Measurements from ENCODE around the gene NOS3. TPM values are rescaled to one million over a fixed set of nuclear protein-coding genes. Genes with fewer than 3 reads are reported as not detected.
"Not testable (repeated sequence)": the region's sequence is repeated elsewhere in the genome, so short reads cannot be mapped to it uniquely, and the experiment has no call there.

Gene NOS3
- total RNA-seq, 1 experiment from 2014 or later = 41.6 TPM

DNA sequence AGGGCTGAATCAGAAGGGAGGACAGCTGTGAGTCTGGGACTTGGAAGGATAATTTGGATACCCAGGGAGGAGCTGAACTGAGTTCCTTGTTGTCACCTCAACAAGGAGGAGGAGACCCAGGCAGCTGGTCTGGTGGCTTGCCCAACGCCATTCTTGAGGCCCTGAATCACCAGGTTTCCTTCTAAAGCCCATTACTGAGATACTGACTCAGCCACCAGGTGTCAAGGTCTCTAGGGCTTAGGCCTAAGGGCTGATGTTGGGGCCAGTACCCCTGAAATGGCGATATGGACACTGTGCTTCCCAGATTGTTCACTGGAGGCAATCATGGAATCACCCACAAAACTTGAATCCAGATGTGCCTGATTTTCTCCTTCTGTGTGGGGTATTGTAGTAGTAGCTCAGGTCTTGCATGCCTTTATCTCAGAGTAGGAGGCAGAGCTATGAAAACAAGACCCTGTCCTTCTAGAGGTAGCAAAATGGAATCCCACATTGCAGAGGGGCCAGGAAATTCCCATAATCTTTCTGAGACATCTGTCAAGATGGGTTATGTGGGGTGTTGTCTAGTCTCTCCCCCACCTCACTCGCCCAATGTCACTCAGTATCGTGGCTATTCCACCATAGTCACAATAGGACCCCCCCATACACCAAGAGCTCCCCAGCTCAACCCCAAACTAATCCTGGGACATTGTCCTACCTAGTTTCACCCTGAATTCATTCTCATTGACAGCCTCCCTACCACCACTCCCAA is 35.3 kb downstream of the NOS3 start:
- in situ Hi-C loops (cut with HindIII; ENCODE audit: low sequenced_read_pairs) = no loop called here
- no peak for DNase-seq (ENCODE audit: low spot score)

DNA sequence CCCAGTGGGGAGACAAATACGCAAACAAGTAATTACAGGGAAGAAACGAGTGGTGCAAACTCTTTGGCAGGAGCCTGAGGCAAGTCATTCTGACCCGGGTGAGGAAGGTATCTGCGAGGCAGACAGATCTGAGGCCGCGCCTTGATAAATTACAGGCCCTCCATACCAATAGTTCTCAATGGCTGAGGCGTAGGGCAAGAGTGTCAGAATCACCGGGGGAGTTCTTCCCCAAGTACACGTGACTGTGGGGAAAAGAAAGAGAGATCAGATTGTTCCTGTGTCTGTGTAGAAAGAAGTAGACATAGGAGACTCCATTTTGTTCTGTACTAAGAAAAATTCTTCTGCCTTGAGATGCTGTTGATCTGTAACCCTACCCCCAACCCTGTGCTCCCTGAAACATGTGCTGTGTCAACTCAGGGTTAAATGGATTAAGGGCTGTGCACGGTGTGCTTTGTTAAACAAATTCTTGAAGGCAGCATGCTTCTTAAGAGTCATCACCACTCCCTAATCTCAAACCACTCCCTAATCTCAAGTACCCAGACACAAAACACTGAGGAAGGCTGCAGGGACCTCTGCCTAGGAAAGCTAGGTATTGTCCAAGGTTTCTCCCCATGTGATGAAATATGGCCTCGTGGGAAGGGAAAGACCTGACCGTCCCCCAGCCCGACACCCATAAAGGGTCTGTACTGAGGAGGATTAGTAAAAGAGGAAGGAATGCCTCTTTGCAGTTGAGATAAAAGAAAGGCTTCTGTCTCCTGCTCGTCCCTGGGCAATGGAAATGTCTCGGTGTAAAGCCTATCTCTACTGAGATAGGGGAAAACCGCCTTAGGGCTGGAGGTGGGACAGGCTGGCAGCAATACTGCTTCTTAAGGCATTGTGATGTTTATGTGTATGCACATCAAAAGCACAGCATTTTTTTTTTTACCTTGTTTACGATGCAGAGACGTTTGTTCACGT is 36.2 kb downstream of the NOS3 start:
- in situ Hi-C loops (cut with HindIII; ENCODE audit: low sequenced_read_pairs); DNase-seq (ENCODE audit: low spot score): not testable (repeated sequence)

DNA sequence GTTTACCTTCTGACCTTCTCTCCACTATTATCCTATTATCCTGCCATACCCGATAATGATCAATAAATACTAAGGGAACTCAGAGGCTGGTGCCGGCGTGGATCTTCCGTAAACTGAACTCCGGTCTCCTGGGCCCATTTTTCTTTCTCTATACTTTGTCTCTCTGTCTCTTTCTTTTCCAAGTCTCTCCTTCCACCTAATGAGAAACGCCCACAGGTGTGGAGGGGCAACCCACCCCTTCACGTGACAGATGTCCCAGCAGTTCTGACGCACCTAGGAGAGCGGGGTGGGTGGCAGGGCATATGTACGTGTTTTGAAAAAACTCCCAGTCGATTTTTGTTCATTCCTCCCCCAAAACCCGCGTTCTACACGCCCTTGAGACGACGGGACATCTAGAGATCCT is 36.9 kb downstream of the NOS3 start:
- in situ Hi-C loops (cut with HindIII; ENCODE audit: low sequenced_read_pairs); DNase-seq (ENCODE audit: low spot score): not testable (repeated sequence)

DNA sequence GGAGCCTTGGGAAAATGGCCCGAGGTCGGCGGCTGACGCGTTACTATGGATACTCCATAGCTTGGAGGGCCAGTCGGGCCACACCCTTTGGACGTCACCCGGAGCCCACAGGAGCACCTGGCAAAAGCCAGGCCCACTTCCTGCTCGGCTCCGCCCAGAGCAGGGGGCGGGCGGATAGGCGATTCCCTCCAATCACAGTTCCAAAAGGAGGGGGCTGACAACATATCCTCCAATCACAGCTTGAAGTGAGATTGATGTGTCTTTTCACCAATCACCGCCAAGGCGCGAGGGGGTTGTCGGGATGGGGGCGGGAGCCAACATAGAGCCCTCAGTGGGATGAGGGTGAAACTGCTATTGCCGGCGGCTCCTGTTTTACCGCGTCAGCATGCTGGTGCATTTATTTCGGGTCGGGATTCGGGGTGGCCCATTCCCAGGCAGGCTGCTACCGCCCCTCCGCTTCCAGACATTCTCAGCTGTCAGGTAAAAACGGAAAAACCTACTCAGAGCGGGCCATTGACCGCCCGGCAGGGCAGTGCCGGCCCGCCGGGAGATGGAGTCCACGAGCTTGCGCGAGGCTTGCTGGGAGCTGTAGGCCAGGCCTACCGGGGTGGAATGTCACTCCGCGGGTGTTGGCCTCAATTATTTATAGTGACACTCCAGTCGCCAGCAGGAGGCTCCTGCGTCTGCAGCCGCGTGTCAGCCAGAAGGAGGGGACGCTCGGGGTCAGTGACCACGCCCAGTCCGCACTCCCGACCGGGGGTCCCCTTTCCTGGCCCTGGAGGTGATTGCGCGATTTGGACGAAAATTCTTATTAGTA is 37.5 kb downstream of the NOS3 start, which contains the start of gene ABCB8:
ABCB8 (plus strand) TSS at position 320 of the 817 bp plus-strand sequence; CDS start at position 386, 66 bp downstream.
- DNase-seq (ENCODE audit: low spot score) = peak; percentile 99
- in situ Hi-C loops (cut with HindIII; ENCODE audit: low sequenced_read_pairs) = no loop called here

DNA sequence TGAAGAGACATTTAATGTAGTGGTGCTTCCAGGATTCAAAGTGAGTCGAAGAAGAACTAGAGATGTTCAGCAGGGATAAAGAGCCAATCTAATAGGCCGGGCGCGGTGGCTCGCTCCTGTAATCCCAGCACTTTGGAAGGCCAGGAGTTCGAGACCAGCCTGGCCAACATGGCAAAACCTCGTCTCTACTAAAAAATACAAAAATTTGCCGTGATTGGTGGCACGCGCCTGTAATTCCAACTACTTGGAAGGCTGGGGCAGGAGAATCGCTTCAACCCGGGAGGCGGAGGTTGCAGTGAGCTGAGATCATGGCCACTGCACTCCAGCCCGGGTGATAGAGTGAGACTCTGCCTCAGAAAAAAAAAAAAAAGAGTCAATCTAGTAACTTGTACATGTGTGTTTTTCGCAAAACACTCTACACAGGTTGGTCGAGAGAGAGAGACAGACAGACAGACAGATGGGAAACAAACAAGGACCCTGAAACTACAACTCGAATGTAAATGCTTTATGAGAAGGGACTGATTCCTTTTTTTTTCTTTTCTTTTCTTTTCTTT is 38.2 kb downstream of the NOS3 start:
- in situ Hi-C loops (cut with HindIII; ENCODE audit: low sequenced_read_pairs) = no loop called here
- no peak for DNase-seq (ENCODE audit: low spot score)

DNA sequence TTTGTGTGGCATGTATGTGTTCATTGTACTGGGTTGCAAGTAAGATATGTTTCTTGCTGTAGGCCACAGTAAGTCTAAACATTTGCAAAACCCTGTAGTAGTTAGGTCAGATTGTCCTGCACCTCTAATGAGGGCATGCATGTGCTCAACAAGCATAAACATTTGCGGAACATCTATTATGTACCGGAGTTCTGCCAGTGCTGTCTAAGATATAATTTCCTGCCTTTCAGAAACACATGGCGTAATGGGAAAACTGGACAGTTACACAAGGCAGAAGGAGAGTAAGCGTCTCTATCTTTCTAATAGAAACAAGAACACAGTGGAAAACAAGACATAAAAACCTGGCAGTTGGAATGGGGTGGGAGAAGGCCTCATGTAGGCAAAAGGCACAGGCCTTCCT is 40.2 kb downstream of the NOS3 start:
- in situ Hi-C loops (cut with HindIII; ENCODE audit: low sequenced_read_pairs) = loop anchor here (5.0 kb wide), 1 partner anchor 136 kb away; the partner anchor contains the start of gene GBX1
- no peak for DNase-seq (ENCODE audit: low spot score)

DNA sequence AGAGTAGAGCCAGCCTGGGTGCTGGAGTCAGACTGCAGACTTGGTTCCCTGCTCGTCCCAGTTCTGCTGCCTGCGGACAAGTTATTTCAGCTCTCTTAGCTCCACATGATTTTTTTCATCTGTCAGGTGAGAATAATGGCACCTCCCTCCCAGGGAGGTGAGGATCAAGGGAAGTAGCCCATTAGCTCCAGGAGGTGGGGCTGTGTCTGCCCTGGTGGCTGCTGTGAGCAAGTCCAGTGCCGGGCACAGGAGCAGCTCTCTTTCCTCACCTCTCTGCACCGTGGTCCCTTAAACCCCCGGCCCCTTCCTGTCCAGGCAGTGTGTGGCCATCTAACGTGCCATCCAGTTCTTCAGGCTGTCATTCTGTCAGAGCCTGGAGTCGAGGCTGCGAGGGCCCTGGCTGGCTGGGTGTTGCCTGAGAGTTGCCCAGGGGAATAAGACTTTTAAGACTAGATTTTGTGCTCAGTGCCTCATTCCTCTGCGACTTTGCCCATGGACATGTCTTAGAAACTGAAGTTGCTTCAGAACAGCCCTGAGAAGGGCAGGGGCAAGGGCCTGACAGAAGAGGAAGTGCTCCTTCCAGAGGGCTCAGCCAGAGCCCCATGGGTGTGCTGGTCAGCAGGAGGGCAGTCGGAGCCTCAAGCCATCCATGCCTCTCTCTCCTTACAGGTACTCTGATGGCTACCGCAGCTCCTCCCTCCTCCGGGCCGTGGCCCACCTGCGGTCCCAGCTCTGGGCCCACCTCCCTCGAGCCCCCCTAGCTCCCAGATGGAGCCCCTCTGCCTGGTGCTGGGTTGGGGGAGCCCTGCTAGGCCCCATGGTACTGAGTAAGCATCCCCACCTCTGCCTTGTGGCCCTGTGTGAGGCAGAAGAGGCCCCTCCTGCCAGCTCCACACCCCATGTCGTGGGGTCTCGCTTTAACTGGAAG is 42.4 kb downstream of the NOS3 start:
- in situ Hi-C loops (cut with HindIII; ENCODE audit: low sequenced_read_pairs) = loop anchor here (5.0 kb wide), 1 partner anchor 134 kb away; the partner anchor contains the start of gene GBX1

DNA sequence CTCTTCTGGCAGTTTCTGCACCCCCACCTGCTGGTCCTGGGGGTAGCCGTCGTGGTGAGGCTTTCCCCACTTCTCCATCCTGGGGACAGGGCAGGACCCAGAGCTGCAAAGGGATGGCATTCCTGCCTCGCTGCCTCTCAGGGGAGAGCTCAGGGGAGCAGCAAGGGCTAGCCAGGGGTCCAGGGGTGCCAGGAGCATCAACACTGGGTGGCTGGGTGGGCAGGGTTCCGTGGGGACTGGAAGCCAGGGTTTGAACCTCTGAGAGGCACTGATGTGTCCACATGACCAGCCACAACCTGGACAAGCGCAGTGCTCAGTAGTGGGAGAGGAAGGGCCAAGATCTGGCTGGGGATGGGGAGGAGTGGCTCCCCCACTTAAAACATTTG is 43.0 kb downstream of the NOS3 start:
- no peak for DNase-seq (ENCODE audit: low spot score)
- in situ Hi-C loops (cut with HindIII; ENCODE audit: low sequenced_read_pairs) = loop anchor here (5.0 kb wide), 1 partner anchor 133 kb away; the partner anchor contains the start of gene GBX1

More for the DNA sequence above, 42.4 kb downstream of the NOS3 start:
- no peak for DNase-seq (ENCODE audit: low spot score)

DNA sequence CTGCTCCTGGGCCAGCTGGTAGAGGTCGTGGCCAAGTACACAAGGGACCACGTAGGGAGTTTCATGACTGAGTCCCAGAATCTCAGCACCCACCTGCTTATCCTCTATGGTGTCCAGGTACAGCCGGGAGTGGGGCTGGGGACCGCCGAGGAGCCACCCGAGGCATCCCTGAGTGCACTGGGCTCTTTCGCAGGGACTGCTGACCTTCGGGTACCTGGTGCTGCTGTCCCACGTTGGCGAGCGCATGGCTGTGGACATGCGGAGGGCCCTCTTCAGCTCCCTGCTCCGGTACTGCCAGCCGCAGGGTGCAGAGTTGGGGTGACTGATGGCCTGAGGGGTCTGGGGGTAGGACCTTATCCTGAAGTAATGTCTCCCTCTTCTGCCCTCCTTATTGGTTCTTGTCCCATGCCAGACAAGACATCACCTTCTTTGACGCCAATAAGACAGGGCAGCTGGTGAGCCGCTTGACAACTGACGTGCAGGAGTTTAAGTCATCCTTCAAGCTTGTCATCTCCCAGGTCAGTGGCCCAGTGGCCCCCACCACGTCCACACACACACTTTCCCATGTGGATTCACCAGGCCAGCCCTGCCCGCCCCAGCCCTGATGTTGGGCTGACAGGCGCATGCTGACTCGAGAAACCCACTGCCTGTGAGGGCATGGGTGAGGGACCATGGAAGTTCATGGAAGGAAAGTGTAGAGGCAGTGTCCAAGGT is 43.7 kb downstream of the NOS3 start:
- no peak for DNase-seq (ENCODE audit: low spot score)
- in situ Hi-C loops (cut with HindIII; ENCODE audit: low sequenced_read_pairs) = loop anchor here (5.0 kb wide), 1 partner anchor 133 kb away; the partner anchor contains the start of gene GBX1

DNA sequence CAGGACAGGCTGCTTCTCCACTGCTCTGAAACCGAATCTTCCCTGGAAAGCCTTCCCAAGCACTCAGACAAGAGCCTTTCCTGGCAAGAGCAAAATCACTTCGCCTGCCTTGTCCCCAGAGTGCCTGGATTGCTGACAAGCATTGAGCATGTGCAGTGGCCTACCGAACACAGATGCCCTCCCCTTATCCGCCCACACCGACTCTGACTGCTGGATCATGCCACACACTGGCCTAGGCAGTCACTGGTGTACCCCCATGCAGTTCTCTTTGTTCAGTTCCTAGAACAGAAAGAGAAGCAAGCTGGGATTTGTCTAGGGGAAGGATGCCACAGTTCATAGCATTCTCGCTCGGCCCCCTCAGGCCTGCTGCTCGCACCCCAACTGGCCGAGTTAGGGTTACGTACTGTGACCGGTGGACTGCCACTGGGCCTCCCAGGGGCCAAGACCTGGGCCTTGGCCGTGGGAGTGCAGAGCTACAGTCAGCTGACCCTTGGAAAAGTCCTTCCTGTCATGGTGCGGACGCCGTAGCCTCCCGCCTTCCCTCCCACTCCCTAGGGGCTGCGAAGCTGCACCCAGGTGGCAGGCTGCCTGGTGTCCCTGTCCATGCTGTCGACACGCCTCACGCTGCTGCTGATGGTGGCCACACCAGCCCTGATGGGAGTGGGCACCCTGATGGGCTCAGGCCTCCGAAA is 44.4 kb downstream of the NOS3 start:
- DNase-seq (ENCODE audit: low spot score) = no peak
- in situ Hi-C loops (cut with HindIII; ENCODE audit: low sequenced_read_pairs) = no loop called here

DNA sequence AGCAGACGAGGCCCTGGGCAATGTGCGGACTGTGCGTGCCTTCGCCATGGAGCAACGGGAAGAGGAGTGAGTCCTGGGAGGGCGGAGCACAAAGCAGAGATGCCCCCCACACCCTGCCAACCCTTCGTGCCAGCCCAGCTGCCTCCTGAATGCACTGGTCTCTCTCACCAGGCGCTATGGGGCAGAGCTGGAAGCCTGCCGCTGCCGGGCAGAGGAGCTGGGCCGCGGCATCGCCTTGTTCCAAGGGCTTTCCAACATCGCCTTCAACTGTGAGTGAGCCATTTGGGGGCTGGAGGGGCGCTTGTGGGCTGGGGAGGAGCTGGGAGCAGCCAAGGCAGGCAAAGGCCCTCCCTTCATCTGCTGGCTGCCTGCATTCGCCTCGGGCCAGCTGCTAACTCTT is 45.1 kb downstream of the NOS3 start:
- no peak for DNase-seq (ENCODE audit: low spot score)
- in situ Hi-C loops (cut with HindIII; ENCODE audit: low sequenced_read_pairs) = no loop called here

DNA sequence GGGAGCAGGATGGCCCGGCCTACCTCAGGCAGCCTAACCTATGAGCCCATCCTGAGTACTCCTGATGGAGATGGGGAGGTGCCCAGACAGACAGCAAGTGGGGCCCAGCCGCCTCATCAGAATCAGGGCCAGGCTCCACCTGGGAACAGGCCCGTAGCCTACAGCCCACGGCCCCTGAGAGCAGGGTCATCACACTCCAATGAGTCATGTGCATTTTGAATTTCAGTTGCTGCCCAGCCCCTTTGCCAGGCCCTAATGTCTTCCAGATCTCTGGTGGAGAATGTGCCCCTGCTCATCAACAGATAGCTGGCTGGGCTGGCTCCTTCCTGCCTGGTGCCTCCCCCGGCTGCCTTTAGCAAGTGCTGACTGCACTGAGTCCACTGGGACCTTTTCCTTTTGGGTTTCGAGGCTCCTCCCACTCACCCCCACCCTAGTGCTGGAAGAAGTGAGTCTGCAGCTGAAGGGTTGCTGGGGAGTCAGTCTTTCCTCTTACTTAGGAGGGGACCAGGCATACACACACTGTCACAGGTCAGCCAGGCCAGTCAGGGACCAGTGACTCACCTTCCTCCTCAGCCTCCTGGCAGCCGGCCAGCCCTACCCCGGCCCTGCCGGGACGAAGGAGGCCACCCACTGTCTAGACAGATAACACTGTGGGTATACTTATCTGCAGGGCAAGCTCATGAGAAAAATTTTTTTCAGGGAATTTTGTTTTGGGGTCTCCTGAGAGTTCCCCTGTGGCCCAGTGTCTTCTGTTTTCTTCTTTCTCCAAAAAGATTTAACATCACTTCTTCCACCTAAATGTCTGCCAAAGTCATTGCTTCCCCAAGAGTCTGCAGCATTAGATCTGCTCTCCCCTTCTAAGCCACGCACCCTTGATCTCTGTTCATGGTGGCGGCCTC is 48.4 kb downstream of the NOS3 start:
- in situ Hi-C loops (cut with HindIII; ENCODE audit: low sequenced_read_pairs) = no loop called here
- DNase-seq (ENCODE audit: low spot score) = no peak

DNA sequence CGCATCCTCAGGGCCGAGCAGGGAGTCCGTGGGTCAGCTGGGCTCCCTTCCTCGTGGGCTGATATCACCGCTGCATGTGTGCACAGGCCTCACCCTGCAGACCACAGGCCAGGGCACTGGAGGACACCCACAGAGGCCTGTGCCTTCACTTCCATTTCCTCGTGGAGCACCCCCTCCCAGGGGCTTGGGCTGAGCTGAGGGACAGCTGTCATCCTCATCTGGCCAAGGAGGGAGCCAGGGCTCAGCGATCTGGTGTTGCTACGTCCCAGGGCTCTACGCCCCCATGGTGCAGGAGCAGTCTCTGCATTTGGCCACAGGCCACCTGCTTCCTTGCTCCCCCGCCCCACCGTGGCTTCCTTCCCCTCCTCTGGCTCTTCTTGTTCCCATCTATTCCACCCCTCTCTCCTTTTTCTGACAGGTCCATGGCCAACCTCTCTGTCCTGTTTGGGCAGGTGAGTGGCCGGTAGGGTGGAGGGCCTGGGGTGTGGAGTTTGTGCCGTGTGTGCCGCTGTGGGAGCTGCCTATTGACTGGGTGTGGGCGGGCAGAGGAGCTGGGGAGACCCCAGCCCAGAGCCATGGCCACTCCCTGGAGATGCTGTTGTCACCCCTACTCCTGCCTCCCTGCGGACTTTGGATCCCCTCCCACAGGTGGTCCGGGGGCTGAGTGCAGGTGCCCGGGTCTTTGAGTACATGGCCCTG is 49.2 kb downstream of the NOS3 start:
- DNase-seq (ENCODE audit: low spot score) = no peak
- in situ Hi-C loops (cut with HindIII; ENCODE audit: low sequenced_read_pairs) = no loop called here

DNA sequence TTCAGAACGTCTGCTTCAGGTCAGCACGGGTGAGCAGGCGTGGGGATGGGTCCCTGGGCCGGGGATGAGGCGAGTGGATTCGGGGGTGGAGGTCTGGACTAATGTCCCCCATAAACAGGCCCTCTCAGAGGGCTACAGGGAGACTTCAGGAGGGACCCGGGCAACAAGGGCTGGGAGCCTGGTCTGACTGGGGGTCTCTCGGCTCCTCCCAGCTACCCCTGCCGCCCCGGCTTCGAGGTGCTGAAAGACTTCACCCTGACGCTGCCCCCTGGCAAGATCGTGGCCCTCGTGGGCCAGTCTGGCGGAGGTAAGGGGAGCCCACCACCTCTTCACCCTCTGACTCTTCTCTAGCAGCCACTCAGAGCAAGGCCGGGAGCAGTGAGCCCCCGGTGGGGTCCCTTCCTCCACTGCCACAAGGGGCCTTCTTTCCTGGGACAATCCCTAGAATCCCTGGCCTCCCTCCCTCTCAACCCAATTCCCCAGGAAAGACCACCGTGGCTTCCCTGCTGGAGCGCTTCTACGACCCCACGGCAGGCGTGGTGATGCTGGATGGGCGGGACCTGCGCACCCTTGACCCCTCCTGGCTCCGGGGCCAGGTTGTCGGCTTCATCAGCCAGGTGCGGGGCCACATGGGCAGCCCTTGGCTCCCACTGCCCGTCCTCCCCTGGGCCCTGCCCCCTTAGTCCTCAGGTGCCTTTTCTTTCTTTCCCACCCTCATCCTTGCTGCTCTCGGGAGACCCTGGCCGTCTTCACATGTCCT is 50.0 kb downstream of the NOS3 start:
- in situ Hi-C loops (cut with HindIII; ENCODE audit: low sequenced_read_pairs) = no loop called here
- no peak for DNase-seq (ENCODE audit: low spot score)
